H1 (cell line): ENCODE measurements around the gene RAB25. TPM values are rescaled to one million over a fixed set of nuclear protein-coding genes. Genes with fewer than 3 reads are reported as not detected.

Experiments
- FOSL1 ChIP-seq: IDR thresholded peaks from 2 replicates; pipeline ENCODE4 v1.6.1; 2011; ENCODE audit warnings: mild to moderate bottlenecking, low read depth, low read length, moderate library complexity; ENCODE audit not compliant: insufficient read depth
- polyA plus RNA-seq, 7 experiments: library from polyadenylated mRNA; depleted of rRNA in 3 of 7; stranded (reverse) in 5 of 7; unstranded in 2 of 7; fragments of >200 nt in 5 of 7; fragments of 200-250 nt in 2 of 7; gene quantifications; 1 replicate in 5 of 7; 2 replicates in 1 of 7; 4 replicates in 1 of 7; pipeline versions ENCODE4 v1.2.1 to v1.2.3, GENCODE V29; 2011 to 2013; ENCODE audit warnings: missing spikeins in 2 of 7, mixed read lengths in 2 of 7
- total RNA-seq: library from RNA; stranded (reverse); fragmentation: NEBNext Ultra II Directional; extraction: Animal tissue kit (Norgen Biotek cat#: 25700); gene quantifications from 2 replicates; pipeline ENCODE4 v1.2.1, GENCODE V29; 2021

The RAB25 gene
- total and polyA plus RNA-seq, 2 of the 8 experiments (the other 6 are each of a cell fraction or from before 2014, with no cell fraction given): 34.8 to 98.2 TPM

- no peak for TF ChIP-seq FOSL1
- TF ChIP-seq, all 59 proteins: peak for 0
Observed at GRCh38 chr1:156063997-156064285, 3.0 kb downstream of the RAB25 start (continued).
